ENCODE measurements around the gene FAM163A.

GRCh38 chr1:179810367-179810715 is 67.2 kb downstream of the FAM163A start:
- TF ChIP-seq CTCF (conservative IDR thresholded peaks at IDR 0.05) (no peak), ZFX (IDR thresholded peaks at IDR 0.05) (no peak)
